ENCODE measurements around the gene GFOD1. TPM values are rescaled to one million over a fixed set of nuclear protein-coding genes. Genes with fewer than 3 reads are reported as not detected.

The GFOD1 gene
- total RNA-seq, 1 experiment from 2014 or later: 6.1 TPM

- H3K27ac ChIP-seq (ENCODE audit: insufficient read length, low read depth, low read length): no peak overlapping the region
- DNase-seq: no peak
Observed at GRCh38 chr6:13466304-13467215, 20.8 kb downstream of the GFOD1 start.

More at GRCh38 chr6:13466304-13467215, 20.8 kb downstream of the GFOD1 start:
- Histone ChIP-seq H3K79me2 (ENCODE audit: insufficient read depth, low read length) (no peaks in the 10 kb centered on the region), H3K23me2 (ENCODE audit: insufficient read length, low read depth, low read length, poor library complexity, severe bottlenecking) (no peaks in the 10 kb centered on the region), H3K56ac (ENCODE audit: insufficient read length, low read depth, low read length) (no peak overlapping the region), H4K5ac (ENCODE audit: insufficient read length, low read depth, low read length) (no peak overlapping the region), H3K4me2 (ENCODE audit: insufficient read depth, insufficient read length, low read length) (no peak overlapping the region), H3K18ac (ENCODE audit: insufficient read length, low read depth, low read length) (no peak overlapping the region), H2BK5ac (ENCODE audit: insufficient read length, low read length) (no peak overlapping the region), H2AK5ac (ENCODE audit: insufficient read length, low read length) (no peak overlapping the region), H2BK15ac (ENCODE audit: low read depth, low read length) (no peak overlapping the region), H3K9me3 (ENCODE audit: control insufficient read depth, low read depth, low read length) (no peaks in the 10 kb centered on the region), H2BK120ac (ENCODE audit: low read depth, low read length, poor library complexity, severe bottlenecking) (no peak overlapping the region), H3K9ac (ENCODE audit: extremely low read depth, insufficient read length, low read length) (no peak overlapping the region), H3T11ph (ENCODE audit: low read length) (no peak overlapping the region), H4K8ac (replicated peaks; ENCODE audit: insufficient read length, low read depth, low read length) (no peak overlapping the region), H4K91ac (ENCODE audit: insufficient read length, low read depth, low read length) (no peak overlapping the region), H4K20me1 (ENCODE audit: control insufficient read depth, insufficient read depth, insufficient read length) (no peaks in the 10 kb centered on the region), H3K23ac (ENCODE audit: insufficient read length, low read depth, low read length) (no peak overlapping the region), H2BK12ac (ENCODE audit: insufficient read length, low read depth, low read length) (no peak overlapping the region), H3K79me1 (ENCODE audit: insufficient read depth, low read depth, low read length, poor library complexity, severe bottlenecking) (no peaks in the 10 kb centered on the region), H2AFZ (ENCODE audit: low read length) (no peak overlapping the region), H3K4ac (ENCODE audit: low read depth, low read length) (no peak overlapping the region), H3K4me1 (ENCODE audit: insufficient read depth, low read length) (peaks cover 28% of the 10 kb centered on the region), H3K14ac (ENCODE audit: insufficient read depth, low read length) (no peak overlapping the region), H2BK20ac (ENCODE audit: low read depth, low read length, poor library complexity, severe bottlenecking) (no peak overlapping the region), H3K27me3 (ENCODE audit: insufficient read depth, low read length) (no peaks in the 10 kb centered on the region)
- TF ChIP-seq CTCF (conservative IDR thresholded peaks at IDR 0.05): no peak
- Mint-ChIP-seq H3K27ac (no peak overlapping the region), H3K9me3 (no peaks in the 10 kb centered on the region), H3K27me3 (ENCODE audit: low read depth) (no peaks in the 10 kb centered on the region), H3K4me3 (no peak overlapping the region), H3K36me3 (ENCODE audit: insufficient read depth in 1 of 3, low read depth in 3 of 3) (peaks cover 0 to 2% (median 0%) of the 10 kb centered on the region in 3 experiments; a peak in 2 of 7 replicates), H3K4me1 (peaks cover 46 to 57% of the 10 kb centered on the region in 2 experiments)
- WGBS (ENCODE audit: extremely low coverage, insufficient read length, low lambda C conversion rate): no CpG with 5 or more reads among the region's 6 CpGs
